Neuron (in vitro differentiated cells): ENCODE data around the gene COA3.

Experiments used
- H2AFZ ChIP-seq: one replicate; pipeline ENCODE4 v1.6.1; 2013; ENCODE audit warnings: low read depth, mild to moderate bottlenecking, inconsistent platforms, low read length, moderate library complexity
- H3K27me3 ChIP-seq: one replicate; pipeline ENCODE4 v1.6.1; 2013; ENCODE audit warnings: low read length; ENCODE audit not compliant: insufficient read depth
- H3K36me3 ChIP-seq: one replicate; pipeline ENCODE4 v1.6.1; 2013; ENCODE audit warnings: low read length; ENCODE audit not compliant: insufficient read depth
- H3K4me1 ChIP-seq: one replicate; pipeline ENCODE4 v1.6.1; 2013; ENCODE audit warnings: low read length; ENCODE audit not compliant: insufficient read depth
- H3K4me3 ChIP-seq: 2 replicates; pipeline ENCODE4 v1.5.1; 2013; ENCODE audit warnings: mild to moderate bottlenecking, low read length, moderate library complexity
- H3K9me3 ChIP-seq: one replicate; pipeline ENCODE4 v1.6.1; 2013; ENCODE audit warnings: low read length

Gene COA3

DNA sequence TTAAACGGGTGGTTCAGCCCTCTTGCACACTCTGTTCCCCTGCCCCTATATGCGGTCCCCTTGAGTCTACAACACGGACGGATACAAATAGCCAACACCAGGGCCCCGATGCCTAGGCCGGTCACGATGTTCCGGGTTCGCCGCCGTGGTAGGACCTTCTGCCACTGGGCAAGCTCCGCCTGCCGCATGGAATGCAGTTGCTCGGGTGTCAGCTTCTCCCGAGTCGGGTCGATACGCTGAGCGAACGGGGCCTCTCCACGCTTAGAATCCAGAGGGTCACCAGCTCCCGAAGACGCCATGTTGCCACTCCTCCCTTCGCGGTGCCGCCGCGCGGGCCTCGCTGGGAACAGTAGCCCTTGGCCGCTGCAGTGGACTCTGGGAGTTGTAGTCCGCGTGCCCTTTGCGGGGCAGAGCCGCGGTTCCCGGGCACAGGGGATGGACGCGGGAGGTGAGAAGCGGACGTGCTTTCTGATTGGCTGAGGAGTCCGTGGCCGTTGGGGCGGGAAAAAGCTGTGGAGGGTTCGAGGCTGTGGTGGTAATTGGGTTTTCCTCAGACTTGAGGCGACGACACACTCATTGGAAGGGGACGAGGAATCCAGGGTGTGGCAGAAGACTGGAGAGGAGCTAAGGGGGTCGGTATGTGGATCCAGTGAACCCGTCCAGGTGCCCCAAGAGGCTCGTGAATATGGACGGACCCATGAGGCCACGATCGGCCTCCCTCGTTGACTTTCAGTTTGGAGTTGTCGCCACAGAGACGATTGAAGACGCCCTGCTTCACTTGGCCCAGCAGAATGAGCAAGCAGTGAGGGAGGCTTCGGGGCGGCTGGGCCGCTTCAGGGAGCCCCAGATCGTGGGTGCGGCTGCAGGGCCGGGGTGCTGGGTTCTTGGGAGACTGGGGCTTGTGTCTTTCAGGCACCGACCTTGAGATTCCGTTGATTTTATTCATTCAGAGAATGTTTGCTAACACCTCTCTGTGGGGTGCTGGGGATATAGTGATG is at the start of gene COA3, which contains the start of gene CNTD1:
TSS of gene COA3 (minus strand) at position 322 of the 998 bp plus-strand sequence. CDS start at position 299, 23 bp downstream.
TSS of gene CNTD1 (plus strand) at position 479 of the 998 bp plus-strand sequence. CDS start at position 686, 207 bp downstream.
- H2AFZ ChIP-seq, result peak within 1 kb of the TSS; percentile 61
- H3K4me3 ChIP-seq, result peak within 1 kb of the TSS; percentile 65
- H3K4me1 ChIP-seq, result peaks cover 18% of the 10 kb centered on the region
- H3K27me3 ChIP-seq, result no peaks in the 10 kb centered on the region
- H3K9me3 ChIP-seq, result no peaks in the 10 kb centered on the region
- peaks cover 7% of the 10 kb centered on the region for H3K36me3 ChIP-seq

DNA sequence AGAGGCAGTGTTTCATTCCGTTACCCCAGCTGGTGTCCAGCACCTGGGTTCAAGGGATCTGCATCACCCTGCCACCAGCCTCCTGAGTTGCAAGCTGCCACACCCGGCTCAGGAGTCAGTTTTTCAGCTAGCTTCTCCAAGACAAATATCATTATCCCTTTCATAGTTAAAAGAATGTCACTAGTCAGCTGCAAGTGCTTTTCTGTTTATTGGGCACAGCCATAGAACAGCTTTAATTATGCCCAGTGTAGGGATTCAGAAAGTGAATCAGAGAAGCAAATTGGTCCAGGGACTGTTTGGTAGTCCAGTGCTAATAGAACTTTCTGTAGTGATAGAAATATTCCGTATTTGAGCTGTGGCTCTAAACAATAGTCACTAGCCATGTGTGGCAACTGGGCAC is 49.6 kb upstream of the COA3 start:
- Histone ChIP-seq H3K27me3 (no peaks in the 10 kb centered on the region), H3K4me3 (no peak overlapping the region)

DNA sequence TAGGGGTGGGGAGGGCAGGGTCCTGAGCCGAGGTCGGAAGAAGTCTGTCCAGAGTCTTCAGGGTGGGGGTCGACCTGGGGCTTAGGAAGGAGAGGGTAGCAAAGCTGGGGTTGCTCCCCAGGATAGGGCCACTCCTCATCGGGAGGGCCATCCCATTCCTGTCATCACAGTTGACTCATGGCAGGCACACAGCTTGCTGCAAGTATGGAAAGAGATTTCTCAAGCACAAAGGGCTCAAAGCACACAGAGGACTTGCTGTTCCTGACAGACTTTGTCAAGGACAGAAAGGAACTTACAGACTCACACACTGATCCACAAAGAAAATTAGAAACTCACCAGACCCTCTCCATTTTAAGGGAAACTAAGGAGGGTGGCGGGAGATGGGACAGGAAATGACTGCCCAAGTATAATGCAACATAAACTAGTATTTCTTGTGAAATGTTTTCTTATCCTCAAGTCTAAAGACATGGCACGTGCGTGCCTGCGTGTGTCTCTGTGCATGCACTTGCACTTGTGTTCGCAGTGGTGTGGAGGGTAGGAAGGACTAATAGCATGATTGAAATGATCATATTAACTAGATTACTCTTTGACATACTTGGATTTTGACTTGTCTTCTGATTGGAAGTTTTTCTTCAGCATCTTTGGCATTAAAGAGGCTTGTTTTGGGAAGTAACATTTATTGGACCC is 48.2 kb upstream of the COA3 start:
- Histone ChIP-seq H3K27me3 (no peaks in the 10 kb centered on the region), H3K9me3 (no peaks in the 10 kb centered on the region), H3K4me1 (no peaks in the 10 kb centered on the region), H3K4me3 (no peak overlapping the region), H3K36me3 (peaks cover 36% of the 10 kb centered on the region), H2AFZ (no peak overlapping the region)

More for the DNA sequence above, 49.6 kb upstream of the COA3 start:
- Histone ChIP-seq H3K36me3 (peaks cover 23% of the 10 kb centered on the region), H2AFZ (no peak overlapping the region), H3K9me3 (no peaks in the 10 kb centered on the region), H3K4me1 (no peaks in the 10 kb centered on the region)

- Histone ChIP-seq H3K36me3 (peaks cover 43% of the 10 kb centered on the region), H3K27me3 (no peaks in the 10 kb centered on the region), H3K9me3 (no peaks in the 10 kb centered on the region), H2AFZ (no peak overlapping the region), H3K4me3 (no peak overlapping the region), H3K4me1 (no peaks in the 10 kb centered on the region)
Measured at GRCh38 chr17:42845918-42846593, 47.6 kb upstream of the COA3 start.

DNA sequence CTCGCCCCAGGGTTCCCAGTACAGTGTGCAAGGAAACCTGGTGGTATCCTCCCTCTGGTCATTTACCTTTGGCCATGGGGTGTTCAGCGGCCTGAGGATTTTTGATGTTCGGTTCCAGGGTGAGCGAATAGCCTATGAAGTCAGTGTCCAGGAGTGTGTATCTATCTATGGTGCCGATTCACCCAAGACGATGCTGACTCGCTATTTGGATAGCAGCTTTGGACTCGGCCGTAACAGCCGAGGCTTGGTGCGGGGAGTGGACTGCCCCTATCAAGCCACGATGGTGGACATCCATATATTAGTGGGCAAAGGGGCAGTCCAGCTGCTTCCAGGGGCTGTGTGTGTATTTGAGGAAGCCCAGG is 47.0 kb upstream of the COA3 start:
- H2AFZ ChIP-seq, result no peak overlapping the region
- no peaks in the 10 kb centered on the region for H3K4me1 ChIP-seq
- H3K36me3 ChIP-seq, result peaks cover 46% of the 10 kb centered on the region
- no peaks in the 10 kb centered on the region for H3K27me3 ChIP-seq
- no peak overlapping the region for H3K4me3 ChIP-seq
- no peaks in the 10 kb centered on the region for H3K9me3 ChIP-seq

DNA sequence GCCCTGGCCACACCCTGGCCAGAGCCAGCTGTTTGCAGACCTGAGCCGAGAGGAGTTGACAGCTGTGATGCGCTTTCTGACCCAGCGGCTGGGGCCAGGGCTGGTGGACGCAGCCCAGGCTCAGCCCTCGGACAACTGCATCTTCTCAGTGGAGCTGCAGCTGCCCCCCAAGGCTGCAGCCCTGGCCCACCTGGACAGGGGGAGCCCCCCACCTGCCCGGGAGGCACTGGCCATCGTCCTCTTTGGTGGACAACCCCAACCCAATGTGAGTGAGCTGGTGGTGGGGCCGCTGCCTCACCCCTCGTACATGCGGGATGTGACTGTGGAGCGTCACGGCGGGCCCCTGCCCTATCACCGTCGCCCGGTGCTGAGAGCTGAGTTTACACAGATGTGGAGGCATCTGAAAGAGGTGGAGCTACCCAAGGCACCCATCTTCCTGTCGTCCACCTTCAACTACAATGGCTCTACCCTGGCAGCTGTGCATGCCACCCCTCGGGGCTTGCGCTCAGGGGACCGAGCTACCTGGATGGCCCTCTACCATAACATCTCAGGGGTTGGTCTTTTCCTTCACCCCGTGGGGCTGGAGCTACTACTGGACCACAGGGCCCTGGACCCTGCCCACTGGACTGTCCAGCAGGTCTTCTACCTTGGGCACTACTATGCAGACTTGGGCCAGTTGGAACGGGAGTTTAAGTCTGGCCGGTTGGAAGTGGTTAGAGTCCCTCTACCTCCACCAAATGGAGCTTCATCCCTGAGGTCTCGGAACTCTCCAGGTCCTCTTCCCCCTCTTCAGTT is 46.5 kb upstream of the COA3 start:
- H3K4me1 ChIP-seq, result no peaks in the 10 kb centered on the region
- no peak overlapping the region for H2AFZ ChIP-seq
- H3K27me3 ChIP-seq, result no peaks in the 10 kb centered on the region
- H3K36me3 ChIP-seq, result peaks cover 48% of the 10 kb centered on the region
- no peaks in the 10 kb centered on the region for H3K9me3 ChIP-seq
- H3K4me3 ChIP-seq, result no peak overlapping the region

DNA sequence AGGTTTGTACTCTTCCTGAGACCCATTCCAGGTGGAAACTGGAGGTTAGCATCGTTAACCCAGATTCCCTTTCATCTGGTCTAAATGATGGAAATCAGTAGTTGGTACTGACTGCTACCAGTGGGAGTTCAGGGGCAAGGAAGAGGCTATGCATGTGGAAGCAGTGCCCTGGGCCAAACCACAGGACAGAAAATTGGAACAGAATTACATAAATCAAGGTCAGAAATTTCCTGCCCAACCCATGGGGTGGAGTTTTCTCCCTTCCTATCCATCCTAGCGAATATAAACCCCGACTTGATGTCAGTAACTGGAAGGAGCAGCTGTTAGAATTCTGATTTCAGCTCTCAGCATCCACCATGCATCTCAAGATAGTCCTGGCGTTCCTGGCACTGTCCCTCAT is 45.8 kb upstream of the COA3 start, which contains the start of gene AOC2:
TSS of gene AOC2 (plus strand) at position 310 of the 400 bp plus-strand sequence. CDS start at position 357, 47 bp downstream.
- no peak within 1 kb of the TSS for H3K4me3 ChIP-seq
- H2AFZ ChIP-seq, result no peak within 1 kb of the TSS
- peaks cover 52% of the 10 kb centered on the region for H3K36me3 ChIP-seq

GRCh38 chr17:42843358-42843934 is 44.9 kb upstream of the COA3 start:
- no peak overlapping the region for H2AFZ ChIP-seq
- H3K4me3 ChIP-seq, result no peak overlapping the region
- H3K27me3 ChIP-seq, result no peaks in the 10 kb centered on the region
- H3K9me3 ChIP-seq, result no peaks in the 10 kb centered on the region
- peaks cover 60% of the 10 kb centered on the region for H3K36me3 ChIP-seq
- H3K4me1 ChIP-seq, result no peaks in the 10 kb centered on the region

More for the DNA sequence above, 45.8 kb upstream of the COA3 start, which contains the start of gene AOC2:
- H3K4me1 ChIP-seq, result no peaks in the 10 kb centered on the region
- no peaks in the 10 kb centered on the region for H3K9me3 ChIP-seq
- H3K27me3 ChIP-seq, result no peaks in the 10 kb centered on the region

GRCh38 chr17:42841975-42842685 is 43.6 kb upstream of the COA3 start:
- H3K4me1 ChIP-seq, result no peaks in the 10 kb centered on the region
- no peaks in the 10 kb centered on the region for H3K9me3 ChIP-seq
- H3K4me3 ChIP-seq, result no peak overlapping the region
- no peaks in the 10 kb centered on the region for H3K27me3 ChIP-seq
- peaks cover 73% of the 10 kb centered on the region for H3K36me3 ChIP-seq
- no peak overlapping the region for H2AFZ ChIP-seq

DNA sequence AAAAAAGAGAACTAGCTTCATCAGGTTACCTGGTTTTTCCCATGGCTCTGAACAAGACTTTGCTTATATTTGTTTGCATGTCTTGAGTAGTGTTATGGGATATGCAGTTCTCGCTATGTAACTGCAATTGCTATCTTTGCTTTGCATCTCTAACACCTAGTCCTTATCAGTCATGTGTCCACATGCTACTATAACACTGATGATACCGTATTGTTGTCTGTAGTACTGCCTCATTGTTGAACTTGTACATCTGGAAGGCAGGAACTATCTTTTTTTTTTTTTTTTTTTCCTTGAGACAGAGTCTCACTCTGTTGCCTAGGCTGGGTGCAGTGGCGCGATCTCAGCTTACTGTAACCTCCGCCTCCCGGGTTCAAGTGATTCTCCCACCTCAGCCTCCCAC is 37.2 kb upstream of the COA3 start:
- H3K9me3 ChIP-seq, result no peaks in the 10 kb centered on the region
- H3K36me3 ChIP-seq, result peaks cover 52% of the 10 kb centered on the region

DNA sequence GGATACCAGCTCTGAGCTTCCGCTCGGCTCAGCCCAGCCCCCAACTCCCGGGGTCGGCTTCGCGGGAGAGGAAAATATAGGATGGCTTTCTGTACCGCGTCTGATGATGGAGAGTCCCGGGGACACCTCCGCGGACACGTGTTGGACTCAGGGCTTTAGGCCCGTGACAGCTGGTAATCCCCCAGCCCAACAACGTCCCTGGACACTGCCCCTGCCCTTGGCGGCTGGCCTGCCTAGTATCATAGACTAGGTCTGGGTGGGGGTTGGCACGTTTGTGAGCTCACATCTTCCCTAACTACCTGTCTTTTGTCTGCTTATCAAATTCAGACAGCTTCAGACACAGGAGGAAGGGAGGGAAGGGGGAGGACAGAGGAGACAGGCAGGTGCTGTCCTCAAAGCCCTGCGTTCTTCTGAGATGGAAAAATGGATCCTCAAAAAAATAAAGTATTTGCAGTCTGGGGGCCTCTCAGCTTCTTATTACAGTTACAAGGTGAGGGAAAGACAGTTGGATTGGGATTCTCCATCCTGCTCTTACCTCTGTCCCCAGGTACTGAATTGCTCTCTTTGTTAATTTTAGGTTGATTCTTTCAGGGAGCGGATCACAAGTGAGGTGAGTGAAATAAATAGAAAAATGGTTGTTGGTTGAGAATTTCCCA is 35.4 kb upstream of the COA3 start:
- Histone ChIP-seq H3K4me3 (peak overlapping the region; percentile 65), H3K4me1 (peaks cover 17% of the 10 kb centered on the region), H3K27me3 (no peaks in the 10 kb centered on the region), H3K36me3 (peaks cover 41% of the 10 kb centered on the region), H3K9me3 (no peaks in the 10 kb centered on the region), H2AFZ (peak overlapping the region; percentile 69)

More for the DNA sequence above, 37.2 kb upstream of the COA3 start:
- Histone ChIP-seq H2AFZ (no peak overlapping the region), H3K27me3 (no peaks in the 10 kb centered on the region), H3K4me1 (peaks cover 17% of the 10 kb centered on the region), H3K4me3 (no peak overlapping the region)
